PFSK-1 (cell line): Measurements from ENCODE around the gene FBXL5.

Experiments used
- FOXP2 ChIP-seq: optimal IDR thresholded peaks from 2 replicates; pipeline ENCODE3; 2011; ENCODE audit warnings: borderline replicate concordance, control low read depth, inconsistent platforms; ENCODE audit not compliant: insufficient read depth; ENCODE audit errors: extremely low read length, extremely low read depth
- POLR2AphosphoS5 ChIP-seq: IDR thresholded peaks from 2 replicates; pipeline ENCODE4 v1.6.1; 2012; ENCODE audit warnings: low read depth, mild to moderate bottlenecking, control low read depth, low read length, moderate library complexity
- REST ChIP-seq, 2 experiments: IDR thresholded peaks; 2 replicates each; pipeline versions ENCODE4 v1.6.1 to v1.8.0; 2011 to 2012; ENCODE audit warnings: low read depth in 2 of 2, low read length in 2 of 2, control low read depth in 1 of 2, inconsistent platforms in 1 of 2, mild to moderate bottlenecking in 1 of 2, moderate library complexity in 1 of 2; ENCODE audit not compliant: insufficient read depth in 1 of 2
- SIN3A ChIP-seq: IDR thresholded peaks from 2 replicates; pipeline ENCODE4 v1.6.1; 2012; ENCODE audit warnings: mild to moderate bottlenecking, low read length, moderate library complexity, borderline replicate concordance; ENCODE audit not compliant: insufficient read depth
- TAF1 ChIP-seq: IDR thresholded peaks from 2 replicates; pipeline ENCODE4 v1.6.1; 2012; ENCODE audit warnings: low read length, control low read depth, borderline replicate concordance; ENCODE audit not compliant: insufficient read depth

Gene FBXL5

GRCh38 chr4:15670576-15670975 is 15.4 kb upstream of the FBXL5 start:
- no peak for TF ChIP-seq SIN3A
- no peak for TF ChIP-seq REST (IDR thresholded peaks at IDR 0.05; ENCODE audit: insufficient read depth in 1 of 2, low read depth in 2 of 2, low read length in 2 of 2)
- no peak for TF ChIP-seq TAF1
- no peak for TF ChIP-seq FOXP2
- TF ChIP-seq POLR2AphosphoS5: no peak

- TF ChIP-seq FOXP2: no peak
- no peak for TF ChIP-seq POLR2AphosphoS5
- no peak for TF ChIP-seq SIN3A
- no peak for TF ChIP-seq TAF1
- no peak for TF ChIP-seq REST (IDR thresholded peaks at IDR 0.05; ENCODE audit: insufficient read depth in 1 of 2, low read depth in 2 of 2, low read length in 2 of 2)
These were observed 13.6 kb upstream of the FBXL5 start for GRCh38 chr4:15668566-15669435.

GRCh38 chr4:15667006-15667405 is 11.8 kb upstream of the FBXL5 start:
- TF ChIP-seq SIN3A: no peak
- no peak for TF ChIP-seq FOXP2
- no peak for TF ChIP-seq POLR2AphosphoS5
- TF ChIP-seq TAF1: no peak
- TF ChIP-seq REST (IDR thresholded peaks at IDR 0.05; ENCODE audit: insufficient read depth in 1 of 2, low read depth in 2 of 2, low read length in 2 of 2): no peak

- no peak for TF ChIP-seq SIN3A
These were observed 10.7 kb upstream of the FBXL5 start for GRCh38 chr4:15665753-15666365.

GRCh38 chr4:15659768-15660570 is 4.8 kb upstream of the FBXL5 start:
- no peak for TF ChIP-seq REST (IDR thresholded peaks at IDR 0.05; ENCODE audit: insufficient read depth in 1 of 2, low read depth in 2 of 2, low read length in 2 of 2)
- no peak for TF ChIP-seq SIN3A
- no peak for TF ChIP-seq FOXP2
- no peak for TF ChIP-seq TAF1
- TF ChIP-seq POLR2AphosphoS5: no peak
